HCEC 1CT (cell line): ENCODE data around the gene DNAH3.

Experiments used
- DNase-seq: peaks from one replicate; pipeline ENCODE4 v3.0.0-alpha.2; 2017

DNAH3 gene

DNA sequence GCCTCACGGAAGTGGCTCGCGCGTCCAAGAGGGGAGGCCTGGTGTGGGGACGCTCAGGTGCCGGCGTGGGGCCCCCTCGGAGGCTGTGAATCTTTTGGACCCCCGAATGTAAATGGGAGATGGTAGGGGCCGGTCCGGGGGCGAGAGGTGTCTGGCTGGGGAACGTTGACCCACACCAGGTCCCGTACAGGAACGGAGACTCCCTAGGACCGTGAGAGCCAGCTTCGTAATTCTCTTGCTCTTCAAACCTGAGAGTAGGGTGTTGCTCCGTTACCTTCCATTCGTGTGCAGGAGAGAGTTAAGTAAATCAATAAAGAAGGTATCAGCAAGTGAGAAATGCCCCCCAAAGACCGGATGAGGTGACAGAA is 249.6 kb downstream of the DNAH3 start:
- no peak for DNase-seq

DNA sequence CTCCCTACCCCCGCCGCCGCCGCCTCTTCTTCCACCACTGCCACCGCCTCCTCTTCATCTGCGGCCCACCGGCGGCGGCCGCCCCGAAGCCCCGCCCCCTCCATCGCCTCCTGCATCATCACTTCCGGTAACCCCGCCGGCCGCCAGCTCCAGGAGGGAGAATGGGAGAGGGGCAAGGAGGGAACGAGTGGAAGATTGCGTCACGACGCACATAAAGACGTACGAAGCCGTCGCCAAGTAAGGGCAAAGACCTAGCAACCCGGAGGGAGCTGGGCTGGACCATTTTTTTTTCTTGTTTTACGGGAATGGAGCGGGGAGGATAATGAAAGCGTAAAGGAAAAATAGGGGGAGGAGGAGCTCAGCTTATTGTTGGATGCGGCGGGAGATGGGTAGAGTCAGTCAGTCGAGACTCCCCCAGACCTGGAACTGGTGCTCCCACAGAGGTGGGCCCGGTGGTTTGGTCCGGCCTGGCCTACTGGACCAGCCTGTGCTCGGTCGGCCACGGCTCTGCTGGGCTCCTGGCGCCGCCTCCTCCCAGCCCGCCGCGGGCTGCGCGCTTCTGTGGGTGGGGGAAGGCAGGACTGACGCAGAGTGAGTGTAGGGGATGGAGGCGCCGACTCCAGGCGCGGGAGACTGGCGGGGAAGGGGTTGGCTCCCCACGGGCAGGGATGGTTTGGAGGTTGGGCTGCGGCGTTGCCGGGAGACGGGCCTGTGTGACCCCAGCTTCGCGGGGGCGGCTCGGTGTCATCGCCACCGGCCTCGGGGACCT is 250.2 kb downstream of the DNAH3 start, which contains the start of the genes DCUN1D3 and LYRM1:
Gene DCUN1D3 (minus strand): TSS at position 60 of the 769 bp plus-strand sequence. CDS start 37,820 bp downstream, outside the sequence.
Gene LYRM1 (plus strand): TSS at position 473 of the 769 bp plus-strand sequence. CDS start 14,785 bp downstream, outside the sequence.
- peak; percentile 98 for DNase-seq

DNA sequence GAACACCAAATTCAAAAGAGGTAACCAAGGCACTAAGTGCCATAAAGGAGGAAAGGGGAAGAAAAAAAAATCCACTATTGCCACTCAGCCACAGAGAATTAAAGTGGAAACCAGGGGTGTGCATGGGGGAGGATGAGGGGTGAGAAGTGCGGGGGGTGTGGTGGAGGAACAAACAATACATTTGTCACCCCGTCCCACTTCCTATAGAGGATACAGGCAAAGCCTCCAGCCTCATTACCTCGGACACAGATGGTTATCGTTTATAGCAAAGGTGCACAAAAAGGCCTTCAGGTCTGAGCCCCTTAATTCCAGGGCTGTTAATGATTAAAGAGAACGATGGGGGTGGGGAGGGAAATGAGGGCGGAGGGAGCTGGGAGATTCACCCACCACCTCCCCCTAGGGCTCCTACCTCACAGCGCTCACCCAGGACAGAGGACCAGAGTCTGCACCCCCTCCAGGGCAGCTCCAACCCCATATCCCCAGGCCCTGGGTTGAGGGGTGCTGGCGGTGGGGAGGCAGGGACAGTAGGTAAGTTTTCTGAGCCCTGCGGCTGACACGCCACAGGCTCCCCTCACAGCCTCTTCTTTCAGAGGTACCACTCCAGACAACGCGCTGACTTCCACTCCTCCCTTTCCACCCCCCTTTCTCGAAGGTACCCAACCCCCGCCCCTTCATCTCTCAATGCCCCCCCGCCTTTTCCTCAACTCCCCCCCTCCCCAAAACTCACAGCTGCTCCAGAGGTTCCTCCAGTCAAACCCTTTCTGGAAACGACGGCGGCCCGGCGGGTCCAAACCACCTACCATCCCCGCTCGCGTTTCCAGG is 251.0 kb downstream of the DNAH3 start:
- DNase-seq, result no peak

DNA sequence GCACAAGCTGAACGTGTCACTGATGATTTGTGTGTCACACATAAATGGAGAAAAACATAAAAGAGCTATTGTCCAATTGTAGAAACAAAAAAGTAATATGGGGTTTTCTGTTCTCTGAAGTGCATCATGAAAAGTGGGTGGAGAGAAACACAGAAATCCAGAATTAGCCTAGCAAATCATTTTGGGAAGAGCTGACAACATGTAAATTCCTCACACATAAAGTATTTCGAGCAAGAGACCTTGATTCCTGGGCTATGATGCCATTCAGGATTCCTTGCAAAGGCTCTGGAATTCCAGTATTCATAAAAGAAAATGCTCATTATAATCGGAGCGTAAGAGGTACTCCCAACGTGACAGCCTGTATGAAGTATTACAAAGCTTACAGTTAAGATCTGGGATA is 251.6 kb downstream of the DNAH3 start:
- peak; percentile 78 for DNase-seq

DNA sequence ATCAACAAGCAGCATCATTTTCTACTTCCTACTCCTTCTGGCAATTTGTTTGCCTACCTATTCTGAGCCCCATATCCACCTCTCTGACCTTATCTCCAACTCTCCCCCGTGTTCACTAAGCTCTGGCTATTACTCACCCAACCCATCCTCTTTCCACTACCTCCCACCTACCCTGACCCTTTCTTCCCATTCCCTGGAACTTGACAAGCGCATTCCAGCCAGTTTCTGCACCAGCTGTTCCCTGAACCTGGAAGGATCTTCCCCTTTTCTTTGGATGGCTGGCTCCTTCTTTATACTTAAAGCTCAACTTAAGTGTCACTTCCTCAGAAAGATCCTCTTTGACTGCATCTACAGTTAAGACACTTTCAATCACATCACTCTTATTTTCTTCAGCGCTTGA is 252.7 kb downstream of the DNAH3 start:
- no peak for DNase-seq

DNA sequence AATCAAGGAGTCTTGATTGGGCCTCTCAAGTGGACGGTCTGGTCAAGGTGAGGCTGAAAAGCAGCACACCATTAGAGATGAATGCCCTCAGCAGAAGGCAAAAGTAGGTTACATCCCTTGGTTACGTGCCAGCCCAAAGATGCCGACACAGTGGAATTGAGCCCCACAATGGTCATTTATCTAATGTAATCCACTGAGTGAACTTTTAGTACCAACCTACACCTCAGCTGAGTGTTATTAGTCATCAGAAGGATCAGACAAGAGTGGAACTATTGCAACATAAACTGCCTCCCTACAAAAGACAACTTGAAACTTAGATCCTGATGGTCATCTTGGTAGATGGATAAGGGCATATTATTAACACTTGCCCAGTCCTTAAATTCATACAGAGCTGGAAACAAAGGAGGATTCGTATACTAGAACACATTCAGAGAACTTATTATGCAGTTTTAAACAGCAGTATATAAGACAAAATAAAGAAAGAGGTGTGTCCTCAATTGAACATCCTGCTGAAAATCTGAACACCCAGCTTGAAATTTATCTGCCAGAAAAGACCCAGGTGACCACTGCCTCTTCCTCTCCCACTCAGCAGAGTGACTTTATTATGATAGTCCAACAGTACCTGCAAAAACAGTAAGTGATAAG is 253.3 kb downstream of the DNAH3 start:
- peak; percentile 77 for DNase-seq

DNA sequence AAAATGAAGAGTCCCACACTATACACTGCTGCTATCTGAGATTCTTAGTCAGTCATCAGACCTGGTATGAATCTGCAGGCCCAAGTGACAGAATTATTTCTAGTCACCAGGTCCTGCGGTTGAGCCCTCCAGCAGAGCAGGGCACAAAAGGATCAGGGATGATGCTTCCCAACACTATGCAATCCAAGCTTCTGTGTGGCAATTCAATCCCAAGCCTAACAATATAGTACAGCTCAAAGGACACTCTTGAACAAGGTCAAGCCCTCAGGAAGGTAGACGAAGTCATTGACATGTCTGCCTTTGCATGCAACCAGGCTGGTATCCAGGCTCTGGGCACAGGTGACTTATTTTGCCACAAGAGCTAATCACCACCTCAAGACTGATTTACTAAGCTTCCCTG is 256.3 kb downstream of the DNAH3 start:
- no peak for DNase-seq

DNA sequence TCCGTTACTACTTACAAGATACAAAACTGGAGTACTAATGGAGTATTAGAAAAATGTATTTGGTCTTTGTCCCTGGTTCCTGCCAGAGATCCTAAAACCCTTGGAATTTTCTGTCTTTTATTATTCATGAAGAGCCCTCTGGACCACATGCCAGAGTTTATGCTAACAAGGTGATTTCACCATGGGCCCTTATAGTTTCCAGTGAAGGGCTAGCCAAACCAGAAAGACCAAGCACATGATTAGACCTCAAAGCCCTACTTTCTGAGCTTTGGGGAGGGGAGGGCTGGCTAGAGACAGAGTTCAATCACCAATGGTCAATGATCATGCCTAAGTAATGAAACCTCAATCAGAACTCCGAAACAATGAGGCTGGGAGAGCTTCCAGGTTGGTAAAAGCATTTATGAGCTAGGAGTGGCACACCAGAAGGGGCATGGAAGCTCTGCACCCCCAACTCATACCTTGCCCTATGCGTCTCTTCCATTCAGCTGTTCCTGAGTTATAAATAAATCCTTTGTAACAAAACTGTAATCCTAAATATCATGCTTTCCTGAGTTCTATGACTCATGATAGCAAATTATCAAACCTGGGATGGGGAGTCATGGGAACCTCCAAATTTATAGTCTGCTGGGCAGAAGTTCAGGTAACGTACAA is 260.9 kb downstream of the DNAH3 start:
- DNase-seq, result no peak

DNA sequence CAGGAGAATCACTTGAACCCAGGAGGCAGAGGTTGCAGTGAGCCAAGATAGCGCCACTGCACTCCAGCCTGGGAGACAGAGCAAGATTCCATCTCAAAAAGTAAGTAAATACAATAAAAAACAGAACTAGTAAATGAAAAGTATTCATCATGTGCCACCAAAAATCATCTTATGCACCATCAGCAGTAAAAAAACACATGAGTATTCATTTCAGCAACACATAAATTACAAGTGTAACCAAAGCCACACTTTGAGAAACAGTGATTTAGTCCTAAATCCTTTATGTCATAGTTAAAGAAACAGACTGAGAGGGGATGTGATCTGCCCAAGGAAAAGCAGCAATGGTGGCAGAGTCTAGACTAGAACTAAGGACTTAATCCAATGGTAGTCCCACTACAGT is 263.4 kb downstream of the DNAH3 start:
- no peak for DNase-seq

DNA sequence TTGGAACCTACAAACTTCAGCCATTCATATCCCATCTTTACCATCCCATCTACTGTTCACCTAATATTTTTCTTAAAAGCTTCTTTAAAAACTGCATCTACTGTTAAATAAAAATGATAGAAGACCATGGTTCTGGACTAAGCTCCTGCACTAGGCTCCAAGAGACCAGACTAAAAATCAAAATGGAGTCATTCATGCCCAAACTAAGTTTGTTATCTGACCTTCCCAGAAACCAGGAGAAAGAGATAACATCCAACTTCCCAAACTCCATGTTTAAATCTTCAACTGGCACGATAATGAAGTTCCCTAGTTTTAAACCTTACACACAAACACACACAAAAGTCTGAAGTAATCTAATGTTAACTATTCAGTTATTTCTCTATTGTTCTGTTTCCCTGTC is 264.3 kb downstream of the DNAH3 start:
- no peak for DNase-seq

DNA sequence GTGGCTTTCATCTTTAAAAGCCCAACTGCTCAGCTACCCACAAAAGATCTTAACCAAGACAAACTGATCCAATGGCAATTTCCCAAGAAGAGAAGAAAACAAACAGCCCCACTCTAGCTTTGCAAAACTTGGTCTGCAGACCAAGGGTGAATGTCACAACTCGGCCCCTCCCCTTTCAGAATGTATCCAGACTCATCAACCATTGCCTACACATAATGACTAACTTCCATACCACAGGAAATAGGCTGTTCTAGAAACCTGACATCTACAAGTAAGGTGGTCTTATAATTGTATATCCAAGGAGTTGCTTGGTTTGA is 266.4 kb downstream of the DNAH3 start:
- DNase-seq, result peak; percentile 67

DNA sequence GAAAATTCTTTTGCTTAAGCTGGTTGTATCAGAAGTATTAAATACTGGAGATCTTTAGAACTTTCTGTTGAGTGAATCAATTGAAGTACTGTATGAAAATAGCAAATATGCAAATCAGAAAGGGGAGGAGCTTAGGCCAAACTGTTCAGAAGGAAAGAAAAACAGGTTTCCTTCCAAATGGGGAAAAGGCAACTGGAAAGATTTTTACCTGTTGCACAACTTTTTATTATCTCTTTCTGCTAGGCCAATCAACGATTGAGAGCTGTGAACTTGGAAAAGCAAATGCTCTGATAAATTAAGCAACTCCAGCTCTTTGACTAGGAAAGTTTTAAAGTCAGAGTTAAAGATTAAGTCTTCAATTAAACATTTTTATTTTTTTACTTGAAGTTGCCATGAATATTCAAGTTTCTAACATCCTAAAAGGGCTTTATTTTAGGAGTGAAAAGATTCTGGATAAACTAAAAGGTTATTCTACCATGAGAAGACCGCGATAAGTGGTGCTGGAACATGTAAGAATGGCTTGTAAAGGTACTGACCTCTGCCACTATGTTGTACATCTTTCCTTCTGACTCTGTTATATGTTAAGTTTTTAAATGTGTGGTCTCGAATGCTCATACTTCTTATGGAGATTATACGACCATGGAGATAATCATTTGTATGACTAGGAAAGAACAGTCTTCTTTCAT is 266.9 kb downstream of the DNAH3 start:
- no peak for DNase-seq
